Fibroblast of lung (primary cell): Measurements from ENCODE around the gene ZNF580. TPM values are rescaled to one million over a fixed set of nuclear protein-coding genes. Genes with fewer than 3 reads are reported as not detected.

ENCODE experiments used
- DNase-seq, 2 donors: peaks; one replicate each; pipeline versions ENCODE4 v3.0.0 to v3.0.0-alpha.2; 2010; ENCODE audit warnings: low read depth in 2 of 2
- H2AFZ ChIP-seq: 2 replicates; pipeline ENCODE4 v1.5.1; 2012; ENCODE audit warnings: low read length, control low read depth, inconsistent platforms
- H3K27ac ChIP-seq: 2 replicates; pipeline ENCODE4 v1.5.1; 2011; ENCODE audit warnings: low read length, control low read depth; ENCODE audit not compliant: insufficient read depth
- H3K27me3 ChIP-seq: 2 replicates; pipeline ENCODE4 v1.5.1; 2011; ENCODE audit warnings: mild to moderate bottlenecking, low read length; ENCODE audit not compliant: control insufficient read depth, insufficient read depth
- H3K36me3 ChIP-seq: 2 replicates; pipeline ENCODE4 v1.5.1; 2011; ENCODE audit warnings: low read length; ENCODE audit not compliant: control insufficient read depth, insufficient read depth
- H3K4me1 ChIP-seq: 2 replicates; pipeline ENCODE4 v1.5.1; 2011; ENCODE audit warnings: low read length; ENCODE audit not compliant: control insufficient read depth, insufficient read depth; ENCODE audit errors: extremely low read depth
- H3K4me2 ChIP-seq: 2 replicates; pipeline ENCODE4 v1.5.1; 2011; ENCODE audit warnings: low read length, control low read depth; ENCODE audit not compliant: insufficient read depth; ENCODE audit errors: extremely low read depth
- H3K4me3 ChIP-seq, 4 experiments: fragments of 200-600 bp in 1 of 4; sonication (generic) in 1 of 4; replicated peaks in 1 of 4; 2 replicates each; pipeline ENCODE4 v1.5.1; 2011 to 2016; ENCODE audit warnings: low read length in 4 of 4, low read depth in 3 of 4, mild to moderate bottlenecking in 3 of 4, control low read depth in 2 of 4, inconsistent platforms in 1 of 4, mixed read lengths in 1 of 4; ENCODE audit not compliant: insufficient read depth in 1 of 4; ENCODE audit errors: control extremely low read depth in 1 of 4
- H3K79me2 ChIP-seq: 2 replicates; pipeline ENCODE4 v1.5.1; 2012; ENCODE audit warnings: mild to moderate bottlenecking, low read length, inconsistent platforms; ENCODE audit not compliant: control insufficient read depth, insufficient read depth
- H3K9ac ChIP-seq: 2 replicates; pipeline ENCODE4 v1.5.1; 2011; ENCODE audit warnings: mild to moderate bottlenecking, low read length, control low read depth; ENCODE audit not compliant: insufficient read depth
- H3K9me3 ChIP-seq: 2 replicates; pipeline ENCODE4 v1.5.1; 2012; ENCODE audit warnings: low read depth, low read length; ENCODE audit not compliant: control insufficient read depth, insufficient read depth
- H4K20me1 ChIP-seq: 2 replicates; pipeline ENCODE4 v1.5.1; 2011; ENCODE audit warnings: low read length; ENCODE audit not compliant: control insufficient read depth, insufficient read depth; ENCODE audit errors: extremely low read depth
- EZH2 ChIP-seq: IDR thresholded peaks from 2 replicates; pipeline ENCODE4 v1.5.1; 2012; ENCODE audit warnings: low read length, control low read depth, mild to moderate bottlenecking; ENCODE audit errors: missing control alignments
- polyA plus RNA-seq, 2 donors: library from polyadenylated mRNA; depleted of rRNA in 1 of 2; stranded (reverse) in 1 of 2; unstranded in 1 of 2; fragments of >200 nt; gene quantifications; 2 replicates each; pipeline ENCODE4 v1.2.1, GENCODE V29; 2011 to 2012; ENCODE audit warnings: missing spikeins in 1 of 2
- total RNA-seq: library from RNA; depleted of rRNA; stranded (reverse); fragments of >200 nt; gene quantifications from 2 replicates; pipeline ENCODE4 v1.2.1, GENCODE V29; 2014
- TF ChIP-seq, protein P1 (sequence below), 2 donors: IDR thresholded peaks in 1 of 2; conservative IDR thresholded peaks in 1 of 2; 1 replicate in 1 of 2; 2 replicates in 1 of 2; pipeline ENCODE4 v1.5.1; 2011 to 2012; ENCODE audit warnings: low read length in 2 of 2, control low read depth in 1 of 2, inconsistent platforms in 1 of 2, low read depth in 1 of 2, mild to moderate bottlenecking in 1 of 2

The ZNF580 gene
- total and polyA plus RNA-seq, 2 donors (not counting 1 experiment from before 2014, with no cell fraction given) = 4.1 to 7.2 TPM

DNA sequence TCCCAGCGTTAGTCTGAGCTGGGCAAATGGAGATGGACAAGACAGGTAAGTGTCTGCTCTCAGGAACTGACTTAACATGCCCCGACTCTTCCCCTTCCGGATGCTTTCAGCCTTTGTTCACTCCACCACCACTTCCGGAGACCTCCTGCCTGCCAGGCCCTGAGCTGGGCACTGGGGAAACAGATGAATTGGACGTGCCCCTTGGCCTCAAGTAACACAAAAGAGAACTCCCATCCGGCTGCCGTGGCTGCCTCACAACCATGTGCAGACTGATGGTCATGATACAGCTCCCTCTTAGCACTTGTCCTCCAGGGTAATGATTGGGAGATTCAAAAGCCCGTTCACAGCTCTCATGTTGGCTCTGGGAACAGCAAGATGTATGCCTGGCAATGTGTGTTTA, 23.4 kb upstream of the ZNF580 start:
- H4K20me1 ChIP-seq = no peaks in the 10 kb centered on the region
- TF ChIP-seq EZH2 = no peak
- TF ChIP-seq, protein P1, sequence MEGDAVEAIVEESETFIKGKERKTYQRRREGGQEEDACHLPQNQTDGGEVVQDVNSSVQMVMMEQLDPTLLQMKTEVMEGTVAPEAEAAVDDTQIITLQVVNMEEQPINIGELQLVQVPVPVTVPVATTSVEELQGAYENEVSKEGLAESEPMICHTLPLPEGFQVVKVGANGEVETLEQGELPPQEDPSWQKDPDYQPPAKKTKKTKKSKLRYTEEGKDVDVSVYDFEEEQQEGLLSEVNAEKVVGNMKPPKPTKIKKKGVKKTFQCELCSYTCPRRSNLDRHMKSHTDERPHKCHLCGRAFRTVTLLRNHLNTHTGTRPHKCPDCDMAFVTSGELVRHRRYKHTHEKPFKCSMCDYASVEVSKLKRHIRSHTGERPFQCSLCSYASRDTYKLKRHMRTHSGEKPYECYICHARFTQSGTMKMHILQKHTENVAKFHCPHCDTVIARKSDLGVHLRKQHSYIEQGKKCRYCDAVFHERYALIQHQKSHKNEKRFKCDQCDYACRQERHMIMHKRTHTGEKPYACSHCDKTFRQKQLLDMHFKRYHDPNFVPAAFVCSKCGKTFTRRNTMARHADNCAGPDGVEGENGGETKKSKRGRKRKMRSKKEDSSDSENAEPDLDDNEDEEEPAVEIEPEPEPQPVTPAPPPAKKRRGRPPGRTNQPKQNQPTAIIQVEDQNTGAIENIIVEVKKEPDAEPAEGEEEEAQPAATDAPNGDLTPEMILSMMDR (conservative IDR thresholded peaks at IDR 0.05 in 1 of 2, IDR thresholded peaks at IDR 0.05 in 1 of 2; ENCODE audit: low read depth in 1 of 2, low read length in 2 of 2) = no peak
- no peak overlapping the region for H3K4me3 ChIP-seq
- H3K9ac ChIP-seq = no peak overlapping the region
- DNase-seq = no peak
- H3K27ac ChIP-seq = no peak overlapping the region
- H3K79me2 ChIP-seq = peaks cover 2% of the 10 kb centered on the region
- H3K9me3 ChIP-seq = no peaks in the 10 kb centered on the region
- no peak overlapping the region for H2AFZ ChIP-seq
- peaks cover 3% of the 10 kb centered on the region for H3K4me1 ChIP-seq
- no peak overlapping the region for H3K4me2 ChIP-seq
- no peaks in the 10 kb centered on the region for H3K27me3 ChIP-seq
- peaks cover 31% of the 10 kb centered on the region for H3K36me3 ChIP-seq

DNA sequence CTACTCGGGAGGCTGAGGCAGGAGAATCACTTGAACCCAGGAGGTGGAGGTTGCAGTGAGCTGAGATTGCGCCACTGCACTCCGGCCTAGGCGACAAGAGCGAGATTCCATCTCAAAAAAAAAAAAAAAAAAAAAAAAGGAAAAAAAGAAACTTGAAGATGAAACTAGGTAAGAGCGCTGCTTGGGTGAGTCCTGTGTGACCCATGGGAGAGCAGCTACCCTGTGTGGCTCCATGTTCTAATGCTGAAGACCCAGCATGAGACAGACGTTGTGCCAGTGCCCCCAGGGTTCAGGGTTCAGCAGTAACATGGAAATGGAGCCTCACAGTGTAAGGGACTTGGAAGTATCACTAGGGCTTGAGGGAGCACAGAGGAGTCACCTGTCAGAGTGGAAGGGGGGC, 22.4 kb upstream of the ZNF580 start:
- Histone ChIP-seq H4K20me1 (no peaks in the 10 kb centered on the region), H2AFZ (no peak overlapping the region), H3K4me3 (no peak overlapping the region), H3K9ac (no peak overlapping the region), H3K9me3 (no peaks in the 10 kb centered on the region), H3K36me3 (peaks cover 31% of the 10 kb centered on the region), H3K27ac (no peak overlapping the region), H3K27me3 (no peaks in the 10 kb centered on the region), H3K79me2 (no peaks in the 10 kb centered on the region), H3K4me1 (peaks cover 3% of the 10 kb centered on the region), H3K4me2 (no peak overlapping the region)
- DNase-seq = no peak
- TF ChIP-seq EZH2 = no peak
- TF ChIP-seq, protein P1 (conservative IDR thresholded peaks at IDR 0.05 in 1 of 2, IDR thresholded peaks at IDR 0.05 in 1 of 2; ENCODE audit: low read depth in 1 of 2, low read length in 2 of 2) = no peak

DNA sequence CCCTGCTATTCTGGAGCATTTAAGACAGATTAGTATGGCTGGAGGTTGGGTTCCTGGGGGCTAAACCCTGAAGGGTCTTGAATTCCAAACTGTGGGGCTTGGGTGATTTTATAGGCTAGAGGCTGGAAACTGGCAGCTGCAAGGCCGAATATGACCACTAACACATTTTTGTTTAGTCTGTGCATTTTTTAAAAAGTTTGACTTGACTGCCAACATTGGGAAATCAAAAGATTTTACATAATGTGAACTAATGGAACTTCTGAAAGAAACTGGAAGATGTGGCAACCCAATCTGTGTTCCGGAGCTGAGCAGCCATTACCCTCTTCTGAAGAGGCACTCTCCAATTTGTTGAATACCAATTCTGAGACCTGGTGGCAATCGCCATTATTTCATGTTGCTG, 21.5 kb upstream of the ZNF580 start:
- Histone ChIP-seq H3K4me1 (peaks cover 5% of the 10 kb centered on the region), H4K20me1 (no peaks in the 10 kb centered on the region), H3K4me2 (peak overlapping the region; percentile 48), H3K9ac (no peak overlapping the region), H3K27ac (no peak overlapping the region), H3K36me3 (peaks cover 26% of the 10 kb centered on the region), H3K9me3 (no peaks in the 10 kb centered on the region), H3K4me3 (no peak overlapping the region), H3K79me2 (no peaks in the 10 kb centered on the region), H3K27me3 (no peaks in the 10 kb centered on the region), H2AFZ (no peak overlapping the region)
- TF ChIP-seq, protein P1 (conservative IDR thresholded peaks at IDR 0.05 in 1 of 2, IDR thresholded peaks at IDR 0.05 in 1 of 2; ENCODE audit: low read depth in 1 of 2, low read length in 2 of 2) = no peak
- no peak for TF ChIP-seq EZH2
- peak in 1 of 2 donors; percentile 80 for DNase-seq
